T-helper 22 cell (primary cell): Measurements from ENCODE around the gene SERPIND1.

ENCODE experiments used
- DNase-seq: peaks from one replicate; pipeline ENCODE4 v3.0.0-alpha.2; 2020; ENCODE audit warnings: low read depth

Gene SERPIND1

GRCh38 chr22:20774882-20775281, 969 bp downstream of the SERPIND1 start:
- no peak for DNase-seq

- DNase-seq = no peak
These were observed 1.5 kb downstream of the SERPIND1 start for GRCh38 chr22:20775342-20775895.

- DNase-seq = no peak
These were observed 2.9 kb downstream of the SERPIND1 start for GRCh38 chr22:20776624-20777405.

GRCh38 chr22:20777420-20778177, 3.7 kb downstream of the SERPIND1 start:
- DNase-seq = no peak

- DNase-seq = no peak
These were observed 5.3 kb downstream of the SERPIND1 start for GRCh38 chr22:20779014-20779817.

GRCh38 chr22:20779818-20780158, 5.9 kb downstream of the SERPIND1 start:
- no peak for DNase-seq

GRCh38 chr22:20781272-20781990, 7.5 kb downstream of the SERPIND1 start:
- no peak for DNase-seq

- DNase-seq = no peak
These were observed 8.2 kb downstream of the SERPIND1 start for GRCh38 chr22:20782083-20782482.

- DNase-seq = no peak
These were observed 8.8 kb downstream of the SERPIND1 start for GRCh38 chr22:20782596-20783299.

GRCh38 chr22:20783300-20783673, 9.4 kb downstream of the SERPIND1 start:
- no peak for DNase-seq

GRCh38 chr22:20783844-20784723, 10.2 kb downstream of the SERPIND1 start:
- no peak for DNase-seq

- no peak for DNase-seq
These were observed 11.5 kb downstream of the SERPIND1 start for GRCh38 chr22:20785415-20785814.

GRCh38 chr22:20786048-20786447, 12.1 kb downstream of the SERPIND1 start:
- DNase-seq = no peak

- DNase-seq = no peak
These were observed 12.6 kb downstream of the SERPIND1 start for GRCh38 chr22:20786536-20786979.

- DNase-seq = no peak
These were observed 13.3 kb downstream of the SERPIND1 start for GRCh38 chr22:20787223-20787622.

GRCh38 chr22:20787746-20788626, 14.1 kb downstream of the SERPIND1 start:
- DNase-seq = no peak

- DNase-seq = no peak
These were observed 14.9 kb downstream of the SERPIND1 start for GRCh38 chr22:20788627-20789344.

- no peak for DNase-seq
These were observed 18.5 kb downstream of the SERPIND1 start for GRCh38 chr22:20792221-20792965.
